NCI-H187 (cell line): ENCODE results near the gene BMAL1.

ENCODE experiments used
- DNase-seq, 2 experiments: peaks; one replicate each; lab custom pipeline; 2025; lab: John Stamatoyannopoulos, UW

BMAL1 gene

GRCh38 chr11:13317293-13318080 lies 39.9 kb downstream of the BMAL1 start:
- no peak for DNase-seq

- no peak for DNase-seq
Measured at GRCh38 chr11:13318498-13319295, 41.1 kb downstream of the BMAL1 start.

- DNase-seq: no peak
Measured at GRCh38 chr11:13320688-13321087, 43.1 kb downstream of the BMAL1 start.

- DNase-seq: no peak
Measured at GRCh38 chr11:13321431-13321830, 43.8 kb downstream of the BMAL1 start.

GRCh38 chr11:13324141-13324540 lies 46.6 kb downstream of the BMAL1 start:
- DNase-seq: no peak

- no peak for DNase-seq
Measured at GRCh38 chr11:13324709-13325108, 47.1 kb downstream of the BMAL1 start.

- DNase-seq: no peak
Measured at GRCh38 chr11:13327421-13327820, 49.8 kb downstream of the BMAL1 start.

- DNase-seq: peak in 1 of 2 experiments; percentile 34
Measured at GRCh38 chr11:13328286-13328685, 50.7 kb downstream of the BMAL1 start.

- DNase-seq: peak; percentile 70 to 83
Measured at GRCh38 chr11:13329670-13330356, 52.2 kb downstream of the BMAL1 start.

GRCh38 chr11:13332124-13332523 lies 54.5 kb downstream of the BMAL1 start:
- DNase-seq: no peak

GRCh38 chr11:13333456-13333957 lies 55.9 kb downstream of the BMAL1 start:
- no peak for DNase-seq

- no peak for DNase-seq
Measured at GRCh38 chr11:13334034-13334786, 56.6 kb downstream of the BMAL1 start.

GRCh38 chr11:13335319-13335718 lies 57.7 kb downstream of the BMAL1 start:
- peak; percentile 23 to 68 for DNase-seq

- no peak for DNase-seq
Measured at GRCh38 chr11:13336246-13336878, 58.8 kb downstream of the BMAL1 start.

GRCh38 chr11:13338019-13338426 lies 60.4 kb downstream of the BMAL1 start:
- DNase-seq: no peak

- no peak for DNase-seq
Measured at GRCh38 chr11:13338427-13339069, 61.0 kb downstream of the BMAL1 start.

GRCh38 chr11:13339195-13340153 lies 61.9 kb downstream of the BMAL1 start:
- no peak for DNase-seq

- DNase-seq: no peak
Measured at GRCh38 chr11:13341026-13341425, 63.4 kb downstream of the BMAL1 start.

- DNase-seq: no peak
Measured at GRCh38 chr11:13343067-13343466, 65.5 kb downstream of the BMAL1 start.
